IMR-90 (cell line): Measurements from ENCODE around the gene SPIN1. TPM values are rescaled to one million over a fixed set of nuclear protein-coding genes. Genes with fewer than 3 reads are reported as not detected.
A peak's percentile ranks its signal among the peaks of the same experiment; 100 is the strongest.

Experiments used
- ATAC-seq: fragments of 200-7000 bp; cut with Tn5 transposase; 2 replicates; pipeline ENCODE4 v1.9.1; 2020; ENCODE audit warnings: low read depth, mild to moderate bottlenecking, moderate library complexity
- BruUV-seq: library from RNA; stranded (reverse); fragments of 400-500 nt; replicated peaks from 2 replicates; lab custom pipeline; 2021; lab: Mats Ljungman, UMichigan
- CTCF ChIA-PET: fragments of 300-600 bp; formaldehyde crosslinking; extraction: SDS; loops from one replicate; lab custom pipeline; 2021; ENCODE audit warnings: antibody characterized with exemption; lab: Yijun Ruan, JAX
- POLR2A ChIA-PET: fragments of 300-600 bp; sonication (Branson Sonifier 250); formaldehyde crosslinking; loops from one replicate; lab custom pipeline; 2022; ENCODE audit warnings: antibody characterized with exemption; ENCODE audit not compliant: unreplicated experiment; lab: Charles Lee
- DNase-seq: peaks from one replicate; pipeline ENCODE4 v3.0.0; 2013
- H2AFZ ChIP-seq: replicated peaks from 2 replicates; pipeline ENCODE3; 2013; ENCODE audit warnings: low read length, mild to moderate bottlenecking; ENCODE audit not compliant: poor library complexity
- H2AK5ac ChIP-seq: 2 replicates; pipeline ENCODE4 v1.6.1; 2013; ENCODE audit warnings: low read depth, low read length, inconsistent platforms
- H2AK9ac ChIP-seq: replicated peaks from 2 replicates; pipeline ENCODE3; 2013; ENCODE audit warnings: mild to moderate bottlenecking, low read depth, low read length, moderate library complexity; ENCODE audit not compliant: poor library complexity
- H2BK120ac ChIP-seq: 2 replicates; pipeline ENCODE4 v1.6.1; 2013; ENCODE audit warnings: low read depth, low read length, inconsistent platforms
- H2BK15ac ChIP-seq: 3 replicates; pipeline ENCODE4 v1.6.1; 2013; ENCODE audit warnings: low read depth, low read length, inconsistent platforms
- H2BK20ac ChIP-seq: 2 replicates; pipeline ENCODE4 v1.6.1; 2013; ENCODE audit warnings: low read depth, mild to moderate bottlenecking, inconsistent platforms, low read length, moderate library complexity
- H2BK5ac ChIP-seq: 2 replicates; pipeline ENCODE4 v1.6.1; 2013; ENCODE audit warnings: mild to moderate bottlenecking, low read depth, low read length, inconsistent platforms; ENCODE audit not compliant: poor library complexity, severe bottlenecking
- H3K14ac ChIP-seq: replicated peaks from 2 replicates; pipeline ENCODE4 v1.6.1; 2013; ENCODE audit warnings: low read depth, low read length, inconsistent platforms
- H3K18ac ChIP-seq: 2 replicates; pipeline ENCODE4 v1.6.1; 2013; ENCODE audit warnings: low read depth, low read length, control low read depth
- H3K23ac ChIP-seq: 2 replicates; pipeline ENCODE4 v1.6.1; 2013; ENCODE audit warnings: low read depth, low read length, inconsistent platforms
- H3K27ac ChIP-seq: 2 replicates; pipeline ENCODE4 v1.5.1; 2013; ENCODE audit warnings: mild to moderate bottlenecking, control low read depth, low read length; ENCODE audit not compliant: insufficient read depth
- H3K27me3 ChIP-seq: 2 replicates; pipeline ENCODE4 v1.6.1; 2013; ENCODE audit warnings: low read length; ENCODE audit not compliant: control insufficient read depth, insufficient read depth
- H3K36me3 ChIP-seq: 2 replicates; pipeline ENCODE4 v1.6.1; 2013; ENCODE audit warnings: low read length, mixed read lengths; ENCODE audit not compliant: control insufficient read depth, insufficient read depth
- H3K4ac ChIP-seq: 2 replicates; pipeline ENCODE4 v1.6.1; 2013; ENCODE audit warnings: low read depth, low read length, inconsistent platforms
- H3K4me1 ChIP-seq: 2 replicates; pipeline ENCODE4 v1.6.1; 2013; ENCODE audit warnings: low read length, mixed read lengths; ENCODE audit not compliant: control insufficient read depth, insufficient read depth
- H3K4me2 ChIP-seq: 2 replicates; pipeline ENCODE4 v1.6.1; 2013; ENCODE audit warnings: low read depth, mild to moderate bottlenecking, control low read depth, low read length, moderate library complexity
- H3K4me3 ChIP-seq: 2 replicates; pipeline ENCODE4 v1.5.1; 2013; ENCODE audit warnings: low read depth, mild to moderate bottlenecking, control low read depth, low read length, moderate library complexity; ENCODE audit not compliant: insufficient read depth
- H3K56ac ChIP-seq: 2 replicates; pipeline ENCODE4 v1.6.1; 2013; ENCODE audit warnings: low read length, inconsistent platforms; ENCODE audit not compliant: insufficient read depth; ENCODE audit errors: extremely low read depth
- H3K79me1 ChIP-seq, 2 experiments: 2 replicates each; pipeline ENCODE4 v1.6.1; 2013; ENCODE audit warnings: low read length in 2 of 2, inconsistent platforms in 1 of 2, low read depth in 1 of 2
- H3K9ac ChIP-seq: 2 replicates; pipeline ENCODE4 v1.6.1; 2013; ENCODE audit warnings: low read depth, low read length, control low read depth
- H3K9me1 ChIP-seq: 2 replicates; pipeline ENCODE4 v1.6.1; 2013; ENCODE audit warnings: low read length, inconsistent platforms; ENCODE audit not compliant: insufficient read depth
- H3K9me3 ChIP-seq: 2 replicates; pipeline ENCODE4 v1.6.1; 2013; ENCODE audit warnings: low read length; ENCODE audit not compliant: control insufficient read depth, insufficient read depth
- H4K20me1 ChIP-seq: 2 replicates; pipeline ENCODE4 v1.6.1; 2013; ENCODE audit warnings: low read length, inconsistent platforms; ENCODE audit not compliant: insufficient read depth
- H4K5ac ChIP-seq: 2 replicates; pipeline ENCODE4 v1.6.1; 2013; ENCODE audit warnings: mild to moderate bottlenecking, low read depth, low read length, control low read depth
- H4K8ac ChIP-seq, 2 experiments: 2 replicates each; pipeline ENCODE4 v1.6.1; 2013; ENCODE audit warnings: low read depth in 2 of 2, low read length in 2 of 2, control low read depth in 1 of 2, inconsistent platforms in 1 of 2
- H4K91ac ChIP-seq: 2 replicates; pipeline ENCODE4 v1.6.1; 2013; ENCODE audit warnings: low read depth, low read length, inconsistent platforms; ENCODE audit not compliant: insufficient read depth
- SMC3 ChIP-seq: fragments of 150-350 bp; IDR thresholded peaks from 2 replicates; pipeline ENCODE4 v1.6.1; 2016; ENCODE audit warnings: low read depth, mild to moderate bottlenecking, antibody characterized with exemption, low read length, moderate library complexity
- WGBS, 2 experiments: methylation state at CpG; one replicate each; pipeline versions ENCODE4 v1.1.5 to v1.1.7; 2013; ENCODE audit warnings: missing lambda C conversion rate in 2 of 2; ENCODE audit not compliant: insufficient read length in 1 of 2; ENCODE audit errors: extremely low coverage in 2 of 2; 5-methylcytosine and 5-hydroxymethylcytosine counted together
- dilution Hi-C: fragments of 300-500 bp; cut with HindIII; formaldehyde crosslinking; loops from one replicate; pipeline ENCODE4 v1.14.3; 2018; ENCODE audit warnings: low sequenced_read_pairs; ENCODE audit not compliant: unreplicated experiment
- in situ Hi-C: fragments of 300-500 bp; cut with MboI; formaldehyde crosslinking; loops from 3 replicates; pipeline ENCODE4 v1.14.3; 2019; ENCODE audit warnings: low sequenced_read_pairs, inconsistent platforms, mixed read lengths
- intact Hi-C: fragments of 100-400 bp; cut with micrococcal nuclease; formaldehyde crosslinking; loops from 2 replicates; pipeline ENCODE4 v1.10.0; 2022
- polyA plus RNA-seq, 3 experiments: library from polyadenylated mRNA; depleted of rRNA; stranded (reverse); fragments of >200 nt; gene quantifications; 2 replicates each; pipeline ENCODE4 v1.2.3, GENCODE V29; 2012; ENCODE audit warnings: low replicate concordance in 1 of 3
- total RNA-seq: library from RNA; depleted of rRNA; stranded (reverse); fragments of >200 nt; gene quantifications from 2 replicates; pipeline ENCODE4 v1.2.3, GENCODE V29; 2012

SPIN1 gene
- total and polyA plus RNA-seq, 2 of the 4 experiments (the other 2 are of a cell fraction), result 63.3 to 141 TPM

DNA sequence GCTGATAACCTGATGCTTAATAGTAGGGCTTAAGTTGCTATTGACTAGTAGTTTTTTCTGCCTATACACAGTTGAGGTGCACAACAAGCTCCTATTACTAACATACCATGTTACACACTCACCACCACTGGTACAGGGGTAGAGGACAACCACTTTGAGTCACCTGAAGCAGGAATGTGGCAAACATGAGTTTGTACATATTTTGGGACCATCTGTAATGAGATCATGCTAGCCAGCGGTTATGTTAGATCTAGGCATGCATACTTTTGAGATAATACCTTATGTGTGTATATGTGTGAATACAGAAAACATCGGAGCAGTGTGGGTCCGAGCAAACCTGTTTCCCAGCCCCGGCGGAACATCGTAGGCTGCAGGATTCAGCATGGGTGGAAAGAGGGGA lies 73.9 kb downstream of the SPIN1 start:
- intact Hi-C loops (no loop called here), dilution Hi-C loops (no loop called here), in situ Hi-C loops (no loop called here)
- POLR2A ChIA-PET, result no interaction called here
- Histone ChIP-seq H2BK5ac (peak overlapping the region; percentile 48), H3K4me2 (no peak overlapping the region), H3K36me3 (peaks cover 6% of the 10 kb centered on the region; the same call in 1 of the 2 replicates), H2BK120ac (peak overlapping the region; percentile 8; the same call in 1 of the 2 replicates), H3K9ac (no peak overlapping the region), H2AK9ac (no peak overlapping the region), H2AK5ac (peak overlapping the region; percentile 61; the same call in 1 of the 2 replicates), H4K8ac (0 out of 4 replicates have a peak overlapping the region, but pooled peaks of 1 of the 2 experiments have one; percentile 40), H3K4me3 (no peak overlapping the region), H3K9me3 (no peaks in the 10 kb centered on the region), H4K91ac (no peak overlapping the region), H3K4me1 (peaks cover 7% of the 10 kb centered on the region), H4K20me1 (peaks cover under 1% of the 10 kb centered on the region; the same call in 1 of the 2 replicates), H2AFZ (no peak overlapping the region), H3K23ac (no peak overlapping the region), H3K9me1 (peaks cover 13% of the 10 kb centered on the region), H3K18ac (no peak overlapping the region), H2BK20ac (no peak overlapping the region), H3K14ac (peak overlapping the region; percentile 29), H3K4ac (no peak overlapping the region), H3K79me1 (peaks cover 39 to 57% of the 10 kb centered on the region in 2 experiments), H3K27ac (no peak overlapping the region), H2BK15ac (peak overlapping the region; percentile 6; the same call in 1 of the 3 replicates), H3K56ac (no peak overlapping the region), H4K5ac (no peak overlapping the region), H3K27me3 (no peaks in the 10 kb centered on the region)
- ATAC-seq, result peak; percentile 35; the same call in 1 of the 2 replicates
- TF ChIP-seq SMC3, result no peak
- CTCF ChIA-PET, result no interaction called here
- WGBS, 2 experiments, result 93% methylated on average over 3 of the region's 6 CpGs; no CpG with 5 or more reads in 1 of the 2 experiments
- peak; percentile 79 for DNase-seq
- BruUV-seq, result no TSS peak
